NK-92 (cell line): ENCODE results near the gene TAS1R1.
"Not testable (repeated sequence)": the region's sequence is repeated elsewhere in the genome, so short reads cannot be mapped to it uniquely, and the experiment has no call there.

Experiments
- DNase-seq: peaks from one replicate; lab custom pipeline; 2025; ENCODE audit not compliant: unreplicated experiment; lab: John Stamatoyannopoulos, UW

Gene TAS1R1

DNA sequence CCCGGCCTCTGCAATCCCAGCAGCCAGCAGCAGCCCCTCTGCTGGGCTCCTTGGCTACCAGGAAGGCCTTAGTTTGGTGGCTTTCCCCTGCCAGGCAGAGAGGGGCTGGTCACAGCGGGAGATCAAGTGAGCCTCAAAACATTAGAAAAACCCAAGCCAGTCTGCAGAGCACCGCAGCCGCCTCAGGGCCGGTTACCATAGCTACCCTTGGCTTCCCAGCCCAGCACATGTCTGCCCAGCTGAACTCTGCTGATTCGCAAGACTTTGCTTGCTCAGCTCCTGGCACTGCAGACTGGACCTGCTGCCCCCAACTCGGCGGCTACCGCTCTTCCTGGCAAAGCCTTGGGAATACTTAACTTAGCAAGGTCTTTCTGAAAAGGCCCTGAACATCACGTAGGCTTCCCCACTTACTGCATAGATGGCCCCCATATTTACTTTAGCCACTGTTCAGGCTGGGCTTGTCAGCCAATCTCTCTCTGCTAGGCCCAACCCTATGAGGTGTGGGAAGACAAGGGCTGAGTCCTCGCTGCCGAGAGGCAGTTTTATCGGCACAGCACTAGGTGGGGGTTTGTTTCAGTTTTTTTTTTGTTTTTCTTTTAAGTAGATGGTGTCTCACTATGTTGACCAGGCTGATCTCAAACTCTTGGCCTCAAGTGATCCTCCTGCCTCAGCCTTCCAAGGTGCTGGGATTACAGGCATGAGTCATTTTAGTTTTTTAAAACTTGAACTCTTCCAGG, 35.0 kb upstream of the TAS1R1 start:
- DNase-seq: no peak

DNA sequence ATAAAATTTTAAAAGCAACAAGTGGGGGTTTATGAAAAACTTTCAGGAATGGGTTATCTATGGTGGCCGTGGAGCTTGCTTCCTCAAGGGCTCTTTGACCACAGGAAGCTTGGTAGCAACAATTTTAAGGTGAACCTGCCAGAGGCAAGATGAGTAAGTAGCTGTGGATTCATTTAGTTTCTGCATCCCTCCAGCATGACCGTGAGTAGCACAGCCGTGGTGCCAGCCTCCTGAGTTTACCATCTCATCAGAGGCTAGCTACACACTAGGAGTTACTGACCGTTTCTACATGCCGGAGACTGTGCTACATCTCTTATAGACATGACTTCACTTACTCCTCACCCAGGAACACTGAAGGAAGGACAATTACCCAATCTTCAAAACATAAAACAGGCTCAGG, 33.6 kb upstream of the TAS1R1 start:
- DNase-seq: no peak

DNA sequence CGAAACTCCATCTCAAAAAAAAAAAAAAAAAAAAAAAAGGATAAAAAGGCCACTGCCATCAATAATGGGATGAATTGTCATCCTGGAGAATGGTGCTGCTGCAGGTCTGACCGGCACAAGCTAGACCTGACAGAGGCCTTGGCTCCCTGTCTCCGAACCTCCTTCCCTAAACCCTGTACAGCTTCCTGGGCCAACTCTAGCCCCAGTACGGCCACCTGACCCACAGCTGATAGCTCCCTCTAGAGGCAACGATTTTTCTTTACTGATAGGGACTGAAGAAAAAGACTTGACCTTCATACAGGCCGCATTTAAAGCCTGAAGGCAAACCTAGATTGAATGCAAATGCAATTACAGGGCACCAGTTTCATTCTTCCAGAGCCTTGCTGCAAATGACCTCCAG, 31.5 kb upstream of the TAS1R1 start:
- no peak for DNase-seq

DNA sequence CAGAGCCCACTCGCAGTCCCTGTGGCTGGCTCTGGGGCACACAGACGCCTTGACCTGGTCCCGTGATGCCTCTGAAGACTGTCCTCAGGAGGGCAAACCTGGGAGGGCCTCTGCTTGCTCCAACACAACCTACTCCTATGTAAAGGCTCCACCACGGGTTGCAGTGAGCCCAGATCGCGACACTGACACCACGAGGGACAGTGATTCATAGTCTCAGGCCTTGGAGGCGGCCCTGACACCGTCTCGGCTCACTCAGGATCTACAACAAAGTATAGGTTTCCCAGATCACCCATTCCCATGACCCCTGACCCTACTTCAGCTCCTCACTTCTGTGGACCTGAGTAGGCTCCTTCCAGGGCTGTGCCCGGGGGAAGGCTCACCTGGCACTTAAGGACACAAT, 28.8 kb upstream of the TAS1R1 start:
- DNase-seq: no peak

DNA sequence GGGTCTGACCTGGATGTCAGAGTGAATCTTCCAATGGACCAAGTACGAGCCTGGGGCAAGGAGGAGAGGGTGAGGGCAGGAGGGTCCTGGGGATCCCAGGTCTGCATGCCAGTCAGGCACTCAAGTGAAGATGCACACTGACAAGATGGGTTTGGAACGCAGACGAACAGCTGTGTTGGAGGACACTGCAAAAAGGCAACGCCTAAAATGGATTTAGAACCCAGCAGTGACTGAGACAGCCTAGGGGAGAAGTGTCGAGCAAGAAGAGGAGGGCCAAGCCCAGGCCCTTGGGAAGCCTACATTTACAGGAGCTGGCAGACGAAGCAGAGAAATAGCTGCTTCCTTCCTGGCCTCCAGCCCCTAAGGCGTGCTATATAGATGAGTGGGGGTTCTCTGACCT, 26.6 kb upstream of the TAS1R1 start:
- DNase-seq: no peak

DNA sequence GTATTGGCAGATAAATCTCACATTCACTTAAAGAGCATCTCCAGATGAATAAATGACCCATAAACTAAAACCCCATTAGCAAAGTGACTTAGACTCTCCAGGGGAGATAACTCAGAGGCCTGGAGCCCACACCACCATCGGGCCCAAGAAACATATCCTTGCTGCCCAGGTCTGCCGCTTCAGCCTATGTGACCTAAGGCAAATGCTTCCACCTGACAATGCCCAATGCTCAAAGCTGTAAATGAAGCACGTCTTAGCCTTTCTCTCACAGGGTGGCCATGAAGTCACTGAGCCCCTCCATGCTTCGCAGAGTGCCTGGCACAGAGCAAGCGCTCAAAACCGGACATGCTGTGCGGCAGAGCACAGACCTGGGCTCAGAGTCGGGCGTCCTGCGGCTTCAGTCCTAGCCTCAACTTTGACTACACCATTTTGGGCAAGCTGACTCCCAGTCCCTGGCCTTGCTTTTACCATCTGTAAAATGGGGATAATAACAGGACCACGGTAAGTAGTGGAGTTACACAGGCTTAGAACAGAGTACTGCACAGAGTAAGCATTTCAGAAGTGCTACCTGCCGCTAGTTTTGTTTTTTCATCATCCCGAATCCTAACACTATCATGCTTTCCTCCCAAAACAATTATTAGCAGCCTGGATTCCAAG, 24.5 kb upstream of the TAS1R1 start:
- no peak for DNase-seq

DNA sequence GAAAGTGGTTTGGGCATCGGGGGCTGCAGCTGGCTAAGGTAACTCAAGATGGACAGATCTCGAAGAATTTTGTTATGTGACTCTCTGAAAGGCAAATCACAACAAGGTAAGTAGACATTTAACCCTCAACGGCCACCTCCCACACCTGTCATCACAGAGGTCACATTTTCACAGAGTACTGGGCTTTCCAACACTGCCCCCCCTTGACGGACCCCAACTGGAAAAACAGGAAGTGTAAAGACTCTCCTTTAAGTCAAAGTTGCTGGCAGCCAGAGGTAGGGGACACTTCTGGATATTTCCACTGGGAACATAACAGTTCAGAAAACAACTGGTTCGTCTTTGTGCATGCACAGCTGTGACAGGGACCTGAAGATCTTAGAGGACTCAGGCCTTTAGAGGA, 23.1 kb upstream of the TAS1R1 start:
- no peak for DNase-seq

DNA sequence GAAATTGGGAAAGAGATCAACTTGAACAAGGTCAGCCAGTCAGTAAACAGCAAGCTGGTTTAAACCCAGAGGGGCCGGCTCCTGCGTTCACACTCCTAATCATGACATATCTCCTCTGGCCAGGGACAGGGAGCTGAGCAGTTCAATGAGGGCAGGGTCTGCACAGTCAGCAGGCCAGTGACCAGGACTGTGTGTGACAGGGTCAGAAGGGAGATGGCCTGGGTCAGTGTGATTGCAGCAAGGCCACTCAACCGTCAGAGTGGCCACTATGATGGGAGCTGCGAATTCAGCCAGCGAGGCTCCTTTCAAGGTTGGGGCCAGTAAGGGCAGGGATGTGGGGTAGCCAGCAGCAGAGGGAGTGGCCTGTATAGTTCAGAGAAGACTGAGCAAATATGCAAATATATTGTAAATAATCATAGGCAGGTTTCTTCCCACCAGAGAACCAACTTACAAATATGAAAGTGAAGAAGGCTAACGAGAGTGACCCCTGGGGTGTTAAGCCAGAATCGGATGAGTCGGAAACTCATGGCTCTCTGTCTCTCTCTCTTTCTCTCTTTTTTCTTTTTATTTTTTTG, 20.8 kb upstream of the TAS1R1 start:
- no peak for DNase-seq

DNA sequence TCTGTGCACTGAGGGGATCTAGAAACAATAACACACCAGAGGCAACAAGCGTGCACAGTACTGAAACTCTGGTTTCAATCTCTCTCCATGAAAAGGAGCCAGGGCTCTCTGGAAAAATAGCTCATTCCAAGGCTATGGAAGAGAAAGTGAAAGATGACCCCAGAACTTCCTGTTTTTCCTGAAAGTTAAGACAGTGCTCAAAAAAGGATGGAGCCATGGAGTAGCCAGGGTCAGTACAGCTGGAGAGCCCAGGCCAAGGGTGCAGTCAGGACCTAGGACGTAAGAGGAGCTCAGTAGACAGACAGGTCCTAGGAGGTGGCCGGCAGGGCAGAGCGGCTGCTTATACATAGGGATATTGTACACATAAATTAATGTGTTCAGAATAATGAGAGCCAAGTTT, 19.9 kb upstream of the TAS1R1 start:
- no peak for DNase-seq

DNA sequence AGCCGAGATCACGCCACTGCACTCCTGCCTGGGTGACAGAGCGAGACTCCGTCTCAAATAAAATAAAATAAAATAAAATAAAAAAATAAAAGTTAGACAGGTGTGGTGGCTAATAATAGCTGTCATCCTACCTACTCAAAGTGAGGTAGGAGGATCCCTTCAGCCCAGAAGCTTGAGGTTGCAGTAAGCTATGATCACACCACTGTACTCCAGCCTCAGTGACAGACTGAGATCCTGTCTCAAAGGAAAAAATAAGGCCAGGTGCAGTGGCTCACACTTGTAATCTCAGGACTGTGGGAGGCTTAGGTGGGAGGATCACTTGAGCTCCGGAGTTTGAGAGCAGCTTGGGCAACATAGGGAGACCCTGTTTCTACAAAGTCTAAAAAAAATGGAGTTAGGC, 18.8 kb upstream of the TAS1R1 start:
- no peak for DNase-seq

DNA sequence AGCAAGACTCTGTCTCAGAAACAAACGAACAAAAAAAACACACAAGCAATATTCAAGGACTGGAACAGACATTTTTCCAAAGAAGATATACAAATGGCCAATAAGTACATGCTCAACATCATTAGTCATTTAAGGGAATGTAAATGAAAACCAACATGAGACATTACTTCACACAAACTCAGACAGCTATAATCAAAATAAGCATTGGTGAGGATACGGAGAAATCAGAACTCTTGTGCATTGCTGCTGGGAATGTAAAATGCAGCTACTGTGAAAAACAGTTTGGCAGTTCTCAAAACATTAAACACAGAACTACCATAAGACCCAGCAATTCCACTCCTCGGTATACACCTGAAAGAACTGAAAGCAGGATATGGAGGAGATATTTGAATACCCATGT, 16.2 kb upstream of the TAS1R1 start:
- no peak for DNase-seq

DNA sequence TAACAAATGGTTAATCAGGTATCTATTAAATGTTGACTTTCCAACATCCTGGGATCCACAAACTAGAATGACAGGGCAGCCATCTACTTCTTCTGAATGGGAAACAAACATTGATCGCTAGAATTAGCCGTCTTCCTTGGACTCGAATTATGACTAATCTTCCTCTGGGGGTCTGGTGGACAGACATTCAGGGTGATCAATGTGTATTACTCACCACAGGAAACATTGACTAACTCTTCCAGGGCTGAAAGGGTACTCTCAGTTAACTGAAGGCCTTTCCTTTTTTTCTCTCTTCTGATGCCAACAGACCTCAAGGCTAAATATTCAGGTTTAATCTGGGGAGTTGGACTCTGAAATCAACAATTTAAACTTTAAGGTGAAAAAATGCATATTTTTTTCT, 10.3 kb upstream of the TAS1R1 start:
- no peak for DNase-seq

DNA sequence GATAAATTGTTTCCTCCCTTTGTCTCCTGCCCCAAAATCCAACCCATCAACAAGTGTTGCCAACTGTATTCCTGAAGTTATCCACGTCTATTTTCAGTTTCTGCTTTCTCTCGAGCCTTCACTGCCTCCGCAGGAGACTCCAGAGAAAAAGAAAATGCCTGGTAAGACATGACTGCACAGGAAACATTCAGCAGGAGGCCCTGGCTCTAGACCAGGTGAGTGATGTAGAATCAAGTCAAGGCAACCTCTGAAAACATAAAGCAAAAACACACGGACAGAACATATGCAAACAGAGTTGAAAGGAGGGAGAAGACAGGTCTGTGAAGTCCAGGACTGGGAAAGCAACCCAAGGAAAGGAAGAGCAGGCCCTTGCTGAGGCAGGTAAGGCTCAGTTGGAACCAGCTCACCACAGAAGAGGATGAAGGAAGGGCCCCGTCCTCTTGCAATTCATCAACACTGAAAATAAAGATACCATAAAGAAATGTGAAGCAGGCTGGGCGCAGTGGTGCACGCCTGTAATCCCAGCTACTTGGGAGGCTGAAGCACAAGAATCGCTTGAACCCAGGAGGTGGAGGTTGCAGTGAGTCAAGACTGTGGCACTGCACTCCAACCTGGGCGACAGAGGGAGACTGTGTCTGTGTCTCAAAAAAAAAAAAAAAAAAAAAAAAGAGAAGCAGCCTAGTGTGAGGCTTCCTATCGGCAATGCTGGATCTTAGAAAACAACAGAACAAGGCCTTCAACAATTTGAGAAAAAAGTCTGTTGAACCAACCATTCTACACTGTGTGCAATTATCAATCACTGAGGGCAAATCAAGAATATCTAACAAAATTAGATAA, 9.6 kb upstream of the TAS1R1 start:
- no peak for DNase-seq

DNA sequence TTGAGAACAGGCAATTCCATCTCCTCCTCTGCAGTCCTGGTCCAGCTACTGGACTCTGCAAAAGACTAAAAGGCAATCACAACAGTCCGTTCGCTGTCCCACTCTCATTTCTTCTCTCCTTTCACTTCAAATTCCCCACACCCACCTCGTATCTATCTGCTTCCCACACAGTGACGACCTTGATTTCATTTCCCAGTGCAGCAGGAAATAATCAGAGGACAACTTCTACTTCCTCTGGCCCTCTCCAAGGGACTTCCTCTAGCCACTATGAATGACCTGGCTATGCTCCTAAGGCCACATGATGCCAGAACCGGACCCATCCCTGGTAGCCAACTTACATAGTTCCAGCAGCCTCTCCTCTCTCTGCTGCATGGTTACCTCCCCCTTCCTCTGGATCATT, 8.8 kb upstream of the TAS1R1 start:
- DNase-seq: no peak

DNA sequence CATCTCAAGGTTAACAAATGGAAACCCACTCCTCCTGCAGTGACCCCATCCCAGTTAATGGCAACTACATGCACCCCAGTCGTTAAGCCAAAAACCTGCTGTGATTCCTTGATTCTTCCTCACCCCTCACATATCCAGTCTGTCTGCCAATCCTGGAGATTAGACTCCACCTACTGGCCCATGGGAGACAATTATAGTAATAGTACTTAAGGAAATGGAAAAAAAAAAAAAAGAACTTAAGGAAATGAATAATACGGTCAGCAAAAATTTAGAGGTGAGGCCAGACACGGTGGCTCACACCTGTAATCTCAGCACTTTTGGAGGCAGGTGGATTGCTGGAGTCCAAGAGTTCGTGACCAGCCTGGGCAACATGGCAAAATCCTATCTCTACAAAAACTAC, 7.8 kb upstream of the TAS1R1 start:
- DNase-seq: no peak

DNA sequence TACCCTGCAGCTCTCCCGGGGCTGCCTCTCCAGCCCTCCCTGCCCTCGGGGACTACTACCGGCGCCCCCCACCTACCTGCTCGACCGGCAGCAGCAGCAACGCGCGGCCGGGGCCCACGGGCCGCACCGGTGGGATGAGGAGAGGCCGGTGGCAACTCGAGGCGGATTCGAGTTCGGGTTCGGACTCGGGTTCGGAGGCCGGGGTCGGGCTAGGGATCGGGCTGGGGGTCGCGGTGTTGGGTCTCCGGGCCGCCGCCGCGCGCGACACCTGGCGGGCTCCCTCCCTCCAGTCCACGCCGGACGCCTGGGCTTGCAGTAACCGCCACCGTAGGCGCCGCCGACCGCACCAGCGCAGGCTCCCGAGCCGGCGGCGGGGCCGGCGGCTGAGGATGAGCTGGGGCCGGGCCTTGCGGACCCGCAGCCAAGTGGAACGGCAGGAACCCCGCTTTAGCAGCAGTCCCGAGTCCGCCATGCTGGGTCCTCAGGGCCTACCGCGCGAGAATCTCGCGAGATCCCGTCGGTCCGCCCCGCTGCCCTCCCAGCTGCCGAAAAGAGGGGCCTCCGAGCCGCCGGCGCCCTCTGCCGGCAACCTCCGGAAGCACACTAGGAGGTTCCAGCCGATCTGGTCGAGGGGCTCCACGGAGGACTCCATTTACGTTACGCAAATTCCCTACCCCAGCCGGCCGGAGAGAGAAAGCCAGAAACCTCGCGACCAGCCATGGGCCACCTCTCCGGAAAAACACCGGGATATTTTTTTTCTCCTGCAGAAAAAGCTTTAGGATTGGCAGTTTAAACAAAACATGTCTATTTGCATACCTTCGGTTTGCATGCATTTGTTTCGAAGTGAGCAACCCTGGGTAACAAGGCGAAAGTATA, 838 bp upstream of the TAS1R1 start, which contains the start of gene NOL9:
NOL9 (minus strand) TSS at position 483 of the 876 bp plus-strand sequence; CDS start at position 472, 11 bp downstream.
- peak; percentile 54 for DNase-seq

DNA sequence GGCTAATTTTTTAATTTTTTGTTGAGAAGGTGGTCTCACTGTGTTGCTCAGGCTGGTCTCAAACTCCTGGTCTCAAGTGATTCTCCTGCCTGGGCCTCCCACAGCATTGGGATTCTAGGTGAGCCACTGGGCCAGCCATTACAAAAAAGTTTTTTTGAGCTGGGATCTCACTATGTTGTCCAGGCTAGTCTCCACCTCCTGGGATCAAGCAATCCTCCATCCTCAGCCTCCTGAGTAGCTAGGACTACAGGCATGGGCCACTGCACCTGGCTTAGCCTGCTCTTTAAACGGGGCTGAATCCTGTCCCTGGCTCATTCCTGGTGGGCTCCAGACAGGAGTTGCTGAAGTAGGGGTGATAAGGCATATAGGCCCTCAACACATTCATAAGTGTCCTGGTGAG, 2.5 kb downstream of the TAS1R1 start:
- no peak for DNase-seq

DNA sequence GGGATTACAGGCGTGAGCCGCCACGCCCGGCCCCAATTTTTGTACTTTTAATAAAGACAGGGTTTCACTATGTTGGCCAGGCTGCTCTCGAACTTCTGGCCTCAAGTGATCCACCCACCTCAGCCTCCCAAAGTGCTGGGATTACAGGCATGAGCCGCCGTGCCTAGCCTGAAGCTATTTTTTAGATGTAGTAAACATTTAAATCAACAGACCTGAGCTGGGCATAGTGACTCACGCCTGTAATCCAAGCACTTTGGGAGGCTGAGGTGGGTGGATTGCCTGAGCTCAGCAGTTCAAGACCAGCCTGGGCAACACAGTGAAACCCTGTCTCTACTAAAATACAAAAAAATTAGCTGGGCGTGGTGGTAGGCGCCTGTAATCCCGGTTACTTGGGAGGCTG, 4.1 kb downstream of the TAS1R1 start:
- DNase-seq: not testable (repeated sequence)

DNA sequence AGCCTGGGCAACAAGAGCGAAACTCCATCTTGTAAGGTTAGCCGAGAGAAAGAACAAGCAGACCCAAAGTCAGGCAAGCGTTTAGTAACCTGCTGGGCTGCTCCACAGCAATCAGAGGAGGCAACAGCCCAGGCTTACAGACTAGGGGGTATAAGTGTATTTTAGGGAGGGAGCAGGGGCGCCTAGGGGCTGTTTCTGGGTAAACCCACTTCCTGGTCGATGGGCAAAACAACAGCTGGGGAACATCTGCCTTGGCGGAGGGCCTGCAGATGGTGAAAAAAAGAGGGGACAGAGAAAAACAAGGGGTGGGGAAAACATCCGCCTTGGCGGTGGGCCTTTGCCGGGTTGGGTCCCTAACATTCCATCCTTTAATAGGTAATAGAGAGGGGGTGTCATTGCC, 5.2 kb downstream of the TAS1R1 start:
- DNase-seq: no peak

DNA sequence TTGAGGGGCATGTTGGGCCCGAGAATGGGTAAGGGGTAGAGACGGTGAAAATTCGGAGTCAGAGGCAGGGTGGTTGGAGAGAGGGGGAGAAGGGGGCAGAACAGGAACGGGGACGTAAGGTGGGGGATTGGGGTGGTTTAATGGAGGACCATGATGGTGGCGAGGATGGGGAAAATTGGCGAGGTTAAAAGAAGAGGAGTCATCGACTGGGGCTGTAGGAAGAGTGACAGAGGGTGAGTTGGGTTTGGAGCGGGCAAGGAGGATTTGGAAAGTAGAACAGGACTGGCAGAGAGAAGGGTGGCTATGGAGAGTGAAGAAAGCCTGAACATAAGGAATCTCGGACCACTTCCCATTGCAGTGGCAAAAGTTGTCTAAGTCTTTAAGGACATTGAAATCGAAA, 13.9 kb downstream of the TAS1R1 start:
- DNase-seq: no peak

DNA sequence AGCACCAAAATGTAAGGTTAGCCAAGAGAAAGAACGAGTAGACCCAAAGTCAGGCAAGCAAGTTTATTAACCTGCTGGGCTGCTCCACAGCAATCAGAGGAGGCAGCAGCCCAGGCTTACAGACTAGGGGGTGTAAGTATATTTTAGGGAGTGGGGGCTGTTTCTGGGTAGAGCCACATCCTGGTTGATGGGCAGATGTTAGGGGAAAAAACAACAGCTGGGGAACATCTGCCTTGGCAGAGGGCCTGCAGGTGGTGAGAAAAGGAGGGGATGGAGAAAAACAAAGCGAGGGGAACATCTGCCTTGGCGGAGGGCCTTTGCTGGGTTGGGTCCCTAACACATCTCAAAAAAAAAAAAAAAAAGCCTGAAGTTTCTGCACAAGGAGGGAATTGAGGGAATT, 15.0 kb downstream of the TAS1R1 start:
- no peak for DNase-seq
